ENCODE measurements around the gene DACT3. TPM values are rescaled to one million over a fixed set of nuclear protein-coding genes. Genes with fewer than 3 reads are reported as not detected.

DACT3 gene
- polyA plus RNA-seq, 1 donor from 2014 or later, result 29.3 TPM

DNA sequence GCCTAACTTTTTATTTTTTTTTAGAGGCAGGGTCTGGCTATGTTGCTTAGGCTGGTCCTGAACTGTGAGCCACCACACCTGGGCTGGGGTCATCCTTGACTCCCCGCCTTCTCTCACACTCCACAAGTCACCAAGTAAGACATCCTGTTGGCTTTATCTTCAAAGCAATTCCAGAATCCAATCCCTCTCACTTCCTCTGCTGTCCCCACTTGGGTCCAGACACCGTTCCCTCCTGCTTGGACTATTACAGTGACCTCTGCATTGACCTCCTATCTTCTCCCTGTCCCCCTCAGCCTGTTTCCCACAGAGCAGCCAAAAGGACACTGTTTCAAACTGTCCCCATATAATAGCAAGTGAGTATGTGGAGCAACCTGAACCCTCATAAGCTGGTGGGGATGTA lies 20.3 kb downstream of the DACT3 start:
- Histone ChIP-seq H3K79me2 (replicated peaks; ENCODE audit: insufficient read depth, low read length) (no peaks in the 10 kb centered on the region), H3K9me2 (ENCODE audit: insufficient read depth, low read length) (no peaks in the 10 kb centered on the region), H3K9ac (ENCODE audit: low read length) (no peak overlapping the region), H4K20me1 (ENCODE audit: insufficient read depth) (no peaks in the 10 kb centered on the region), H3K27ac (ENCODE audit: low read length) (no peak overlapping the region), H2AFZ (ENCODE audit: low read depth, low read length) (no peak overlapping the region), H3K27me3 (ENCODE audit: insufficient read depth, low read depth, low read length) (peaks cover 6% of the 10 kb centered on the region), H3K4me3 (ENCODE audit: low read length) (no peak overlapping the region), H3K9me3 (ENCODE audit: low read length) (no peaks in the 10 kb centered on the region), H3K4me2 (ENCODE audit: low read length) (no peak overlapping the region), H3F3A (ENCODE audit: insufficient read depth, low read length, poor library complexity, severe bottlenecking) (no peaks in the 10 kb centered on the region), H3K36me3 (ENCODE audit: insufficient read depth, low read length) (no peaks in the 10 kb centered on the region)
- no peak for TF ChIP-seq RAD21 (conservative IDR thresholded peaks at IDR 0.05)
- no peak for TF ChIP-seq REST (IDR thresholded peaks at IDR 0.05; ENCODE audit: borderline replicate concordance)
- no peak for TF ChIP-seq SMC3 (conservative IDR thresholded peaks at IDR 0.05; ENCODE audit: poor library complexity)
- TF ChIP-seq TAF1 (IDR thresholded peaks at IDR 0.05; ENCODE audit: low read depth), result no peak
- no peak for TF ChIP-seq EZH2 (IDR thresholded peaks at IDR 0.05; ENCODE audit: borderline replicate concordance, insufficient read depth, low read length, poor library complexity, severe bottlenecking)
- TF ChIP-seq EP300 (conservative IDR thresholded peaks at IDR 0.05; ENCODE audit: poor library complexity, severe bottlenecking), result no peak
- no peak for TF ChIP-seq POLR2AphosphoS5 (IDR thresholded peaks at IDR 0.05)
- TF ChIP-seq, protein P1, sequence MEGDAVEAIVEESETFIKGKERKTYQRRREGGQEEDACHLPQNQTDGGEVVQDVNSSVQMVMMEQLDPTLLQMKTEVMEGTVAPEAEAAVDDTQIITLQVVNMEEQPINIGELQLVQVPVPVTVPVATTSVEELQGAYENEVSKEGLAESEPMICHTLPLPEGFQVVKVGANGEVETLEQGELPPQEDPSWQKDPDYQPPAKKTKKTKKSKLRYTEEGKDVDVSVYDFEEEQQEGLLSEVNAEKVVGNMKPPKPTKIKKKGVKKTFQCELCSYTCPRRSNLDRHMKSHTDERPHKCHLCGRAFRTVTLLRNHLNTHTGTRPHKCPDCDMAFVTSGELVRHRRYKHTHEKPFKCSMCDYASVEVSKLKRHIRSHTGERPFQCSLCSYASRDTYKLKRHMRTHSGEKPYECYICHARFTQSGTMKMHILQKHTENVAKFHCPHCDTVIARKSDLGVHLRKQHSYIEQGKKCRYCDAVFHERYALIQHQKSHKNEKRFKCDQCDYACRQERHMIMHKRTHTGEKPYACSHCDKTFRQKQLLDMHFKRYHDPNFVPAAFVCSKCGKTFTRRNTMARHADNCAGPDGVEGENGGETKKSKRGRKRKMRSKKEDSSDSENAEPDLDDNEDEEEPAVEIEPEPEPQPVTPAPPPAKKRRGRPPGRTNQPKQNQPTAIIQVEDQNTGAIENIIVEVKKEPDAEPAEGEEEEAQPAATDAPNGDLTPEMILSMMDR (IDR thresholded peaks at IDR 0.05; ENCODE audit: poor library complexity, severe bottlenecking), result no peak

- no peaks in the 10 kb centered on the region for H4K20me1 ChIP-seq (ENCODE audit: insufficient read depth)
- H3K9me3 ChIP-seq (ENCODE audit: low read length), result no peaks in the 10 kb centered on the region
- H3K4me3 ChIP-seq (ENCODE audit: low read length), result peak overlapping the region; percentile 70
- H3K4me2 ChIP-seq (ENCODE audit: low read length), result peak overlapping the region; percentile 48
- peaks cover 9% of the 10 kb centered on the region for H3K27me3 ChIP-seq (ENCODE audit: insufficient read depth, low read depth, low read length)
- no peaks in the 10 kb centered on the region for H3K79me2 ChIP-seq (replicated peaks; ENCODE audit: insufficient read depth, low read length)
- H2AFZ ChIP-seq (ENCODE audit: low read depth, low read length), result peak overlapping the region; percentile 90
- peak overlapping the region; percentile 97 for H3K9ac ChIP-seq (ENCODE audit: low read length)
- no peaks in the 10 kb centered on the region for H3K36me3 ChIP-seq (ENCODE audit: insufficient read depth, low read length)
- no peaks in the 10 kb centered on the region for H3K9me2 ChIP-seq (ENCODE audit: insufficient read depth, low read length)
- TF ChIP-seq, protein P1 (IDR thresholded peaks at IDR 0.05; ENCODE audit: poor library complexity, severe bottlenecking), result no peak
- TF ChIP-seq TAF1 (IDR thresholded peaks at IDR 0.05; ENCODE audit: low read depth) (no peak), RAD21 (conservative IDR thresholded peaks at IDR 0.05) (no peak), EP300 (conservative IDR thresholded peaks at IDR 0.05; ENCODE audit: poor library complexity, severe bottlenecking) (peak; percentile 22), POLR2AphosphoS5 (IDR thresholded peaks at IDR 0.05) (peak; percentile 24)
- peak overlapping the region; percentile 98 for H3K27ac ChIP-seq (ENCODE audit: low read length)
- H3F3A ChIP-seq (ENCODE audit: insufficient read depth, low read length, poor library complexity, severe bottlenecking), result no peaks in the 10 kb centered on the region
Observed at GRCh38 chr19:46639358-46640182, 21.4 kb downstream of the DACT3 start.

Measured in neural cell (in vitro differentiated cells).